Spinal cord (tissue), 10 donors: Measurements from ENCODE around the gene IL12A. TPM values are rescaled to one million over a fixed set of nuclear protein-coding genes. Genes with fewer than 3 reads are reported as not detected.

Source experiments
- DNase-seq, 6 donors: peaks; one replicate each; pipeline versions ENCODE4 v3.0.0 to v3.0.0-alpha.2; 2013 to 2015; ENCODE audit warnings: low spot score in 6 of 6, low read depth in 4 of 6
- H3K27ac ChIP-seq: one replicate; pipeline ENCODE4 v1.5.1; 2013; ENCODE audit warnings: low read depth, low read length, control low read depth
- H3K27me3 ChIP-seq: one replicate; pipeline ENCODE4 v1.6.1; 2013; ENCODE audit warnings: low read length; ENCODE audit not compliant: control insufficient read depth, insufficient read depth
- H3K36me3 ChIP-seq: one replicate; pipeline ENCODE4 v1.6.1; 2013; ENCODE audit warnings: low read length; ENCODE audit not compliant: control insufficient read depth, insufficient read depth
- H3K4me1 ChIP-seq: one replicate; pipeline ENCODE4 v1.6.1; 2013; ENCODE audit warnings: low read length; ENCODE audit not compliant: control insufficient read depth, insufficient read depth
- H3K4me3 ChIP-seq: one replicate; pipeline ENCODE4 v1.5.1; 2013; ENCODE audit warnings: low read depth, low read length, control low read depth
- H3K9me3 ChIP-seq: one replicate; pipeline ENCODE4 v1.6.1; 2013; ENCODE audit warnings: low read length; ENCODE audit not compliant: control insufficient read depth, insufficient read depth
- WGBS: methylation state at CpG from one replicate; pipeline ENCODE4 v1.1.5; 2013; ENCODE audit warnings: missing lambda C conversion rate; ENCODE audit not compliant: insufficient coverage; 5-methylcytosine and 5-hydroxymethylcytosine counted together
- polyA plus RNA-seq, 2 donors: library from polyadenylated mRNA; unstranded; fragments of 120-200 nt; gene quantifications; one replicate each; pipeline ENCODE4 v1.2.1, GENCODE V29; 2013; ENCODE audit not compliant: insufficient read length in 2 of 2
- total RNA-seq, 2 donors: library from RNA; depleted of rRNA in 1 of 2; stranded (reverse); fragments of 120-200 nt in 1 of 2; fragments of >200 nt in 1 of 2; gene quantifications; one replicate each; pipeline versions ENCODE4 v1.2.3 to v1.2.4, GENCODE V29; 2013 to 2014
- donor health status: healthy.

The IL12A gene
- total and polyA plus RNA-seq, 4 donors, result 2.3 to 7.5 (median 2.5) TPM

DNA sequence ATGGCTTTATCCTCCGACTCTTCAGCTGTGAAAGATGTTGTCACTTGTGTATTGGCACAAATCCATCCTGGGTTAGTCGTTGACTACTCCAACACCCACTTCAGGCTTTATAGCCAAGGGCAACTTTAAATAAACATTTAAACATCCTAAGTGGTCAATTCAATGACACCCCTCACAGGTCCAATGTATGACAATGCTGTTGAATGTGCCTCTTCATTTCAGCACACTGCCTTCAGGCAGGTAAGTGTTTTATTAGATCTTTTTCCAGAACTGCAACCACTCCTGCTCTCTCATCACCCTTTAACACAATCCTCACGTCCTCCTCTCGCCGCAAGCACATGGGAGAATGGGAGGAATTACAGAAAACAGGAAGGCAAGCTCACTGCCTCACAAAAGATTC is 30.3 kb downstream of the IL12A start:
- H3K4me1 ChIP-seq, result no peaks in the 10 kb centered on the region
- no peak overlapping the region for H3K27ac ChIP-seq
- H3K27me3 ChIP-seq, result no peaks in the 10 kb centered on the region
- no peaks in the 10 kb centered on the region for H3K9me3 ChIP-seq
- H3K36me3 ChIP-seq, result no peaks in the 10 kb centered on the region
- WGBS, result 78% methylated on average over 4 of the region's 5 CpGs
- no peak overlapping the region for H3K4me3 ChIP-seq
- DNase-seq, result no peak

DNA sequence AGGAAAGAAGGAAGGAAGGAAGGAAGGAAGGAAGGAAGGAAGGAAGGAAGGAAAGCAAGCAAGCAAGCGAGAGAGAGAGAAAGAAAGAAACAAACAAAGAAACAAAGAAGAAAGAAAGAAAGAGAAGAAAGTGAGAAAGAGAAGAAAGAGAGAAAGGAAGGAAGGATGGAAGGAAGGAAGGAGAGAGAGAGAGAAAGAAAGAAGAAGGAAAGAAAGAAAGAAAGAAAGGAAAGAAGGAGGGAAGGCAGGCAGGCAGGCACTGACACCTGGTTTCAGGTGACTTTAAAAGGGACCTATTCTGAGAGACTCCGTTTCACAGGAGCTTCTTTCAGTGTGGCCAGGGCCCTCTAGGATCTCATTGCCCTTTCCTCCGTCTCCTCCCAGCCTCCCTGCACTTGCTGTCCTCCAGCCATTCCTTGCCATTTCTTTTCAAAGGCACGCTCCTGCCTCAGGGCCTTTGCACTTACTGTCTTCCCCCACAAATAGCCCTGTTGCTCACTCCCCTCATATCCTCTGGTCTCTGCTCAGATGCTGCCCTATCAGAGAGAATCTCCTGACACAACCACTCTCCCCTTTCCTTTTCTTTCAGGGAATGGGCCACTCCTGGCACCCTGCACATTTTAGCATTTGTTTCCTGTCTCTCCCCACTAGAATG is 31.5 kb downstream of the IL12A start:
- no peaks in the 10 kb centered on the region for H3K36me3 ChIP-seq
- H3K27me3 ChIP-seq, result no peaks in the 10 kb centered on the region
- no peaks in the 10 kb centered on the region for H3K9me3 ChIP-seq
- WGBS, result 95% methylated on average over 4 of the region's 4 CpGs
- no peak overlapping the region for H3K4me3 ChIP-seq
- no peak overlapping the region for H3K27ac ChIP-seq
- no peak for DNase-seq
- no peaks in the 10 kb centered on the region for H3K4me1 ChIP-seq

GRCh38 chr3:160022068-160022467 is 33.4 kb downstream of the IL12A start:
- H3K27ac ChIP-seq, result no peak overlapping the region
- 79% methylated on average over 6 of the region's 9 CpGs for WGBS
- H3K9me3 ChIP-seq, result no peaks in the 10 kb centered on the region
- no peaks in the 10 kb centered on the region for H3K36me3 ChIP-seq
- H3K27me3 ChIP-seq, result no peaks in the 10 kb centered on the region
- H3K4me3 ChIP-seq, result no peak overlapping the region
- no peak for DNase-seq
- no peaks in the 10 kb centered on the region for H3K4me1 ChIP-seq

DNA sequence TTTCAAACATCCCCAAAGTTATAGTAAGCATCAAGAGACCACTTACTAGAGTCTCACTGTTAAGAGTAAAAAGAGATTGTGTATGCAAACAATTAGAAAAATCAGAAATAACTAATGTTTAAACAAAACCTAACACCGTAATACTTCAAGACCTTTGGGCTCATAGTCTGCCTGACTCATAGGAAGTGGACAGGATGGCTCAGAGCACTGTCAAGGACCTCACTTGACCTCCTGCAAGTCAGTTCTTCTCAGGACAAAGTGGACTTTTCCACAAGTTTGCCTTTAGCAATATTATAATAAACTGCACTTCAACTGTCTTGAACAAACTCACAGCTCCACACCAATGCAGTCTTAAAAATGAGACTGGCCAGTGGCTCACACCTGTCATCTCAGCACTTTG is 34.8 kb downstream of the IL12A start:
- no peaks in the 10 kb centered on the region for H3K9me3 ChIP-seq
- no peak overlapping the region for H3K27ac ChIP-seq
- no peak for DNase-seq
- no peaks in the 10 kb centered on the region for H3K27me3 ChIP-seq
- no peak overlapping the region for H3K4me3 ChIP-seq
- no peaks in the 10 kb centered on the region for H3K36me3 ChIP-seq
- H3K4me1 ChIP-seq, result no peaks in the 10 kb centered on the region
- WGBS, result 100% methylated on average over 1 of the region's 1 CpG

DNA sequence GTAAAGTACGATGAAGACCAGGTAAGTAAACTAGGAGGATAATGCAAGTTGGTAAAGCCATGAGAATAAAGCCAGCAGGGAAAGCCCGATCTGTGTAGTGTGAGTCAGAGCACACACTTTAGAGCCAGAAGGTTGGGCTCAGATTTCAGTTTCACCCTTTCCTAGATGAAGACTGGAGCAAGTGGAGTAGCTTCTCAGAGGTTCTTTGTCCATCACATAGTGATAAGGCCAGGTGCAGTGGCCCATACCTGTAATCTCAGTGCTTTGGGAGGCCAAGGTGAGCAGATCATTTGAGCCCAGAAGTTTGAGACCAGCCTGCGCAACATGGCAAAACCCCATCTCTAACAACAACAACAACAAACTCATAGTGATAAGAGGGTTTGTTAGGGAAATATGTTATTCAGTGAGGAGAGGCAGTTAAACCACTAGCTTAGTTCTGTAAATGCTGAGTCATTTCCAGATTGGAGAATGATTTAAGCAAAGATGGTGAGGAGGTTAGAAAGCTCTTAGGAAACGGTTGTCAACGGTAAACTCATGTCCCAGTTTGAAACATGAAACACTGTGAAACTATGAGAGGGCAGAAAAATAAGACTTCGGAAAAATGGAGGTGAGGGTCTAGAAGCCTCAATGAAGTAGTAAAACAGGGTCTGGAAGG is 39.0 kb downstream of the IL12A start:
- 83% methylated on average over 5 of the region's 6 CpGs for WGBS
- Histone ChIP-seq H3K27me3 (no peaks in the 10 kb centered on the region), H3K9me3 (no peaks in the 10 kb centered on the region), H3K4me1 (no peaks in the 10 kb centered on the region), H3K36me3 (no peaks in the 10 kb centered on the region), H3K27ac (no peak overlapping the region), H3K4me3 (no peak overlapping the region)
- DNase-seq, result no peak

- no CpG with 5 or more reads among the region's 1 CpG for WGBS
- no peaks in the 10 kb centered on the region for H3K9me3 ChIP-seq
Observed at GRCh38 chr3:160035757-160036156, 47.1 kb downstream of the IL12A start.

GRCh38 chr3:160038862-160039562 is 50.4 kb downstream of the IL12A start:
- H3K27ac ChIP-seq, result no peak overlapping the region
- H3K4me1 ChIP-seq, result peaks cover 7% of the 10 kb centered on the region
- WGBS, result 2% methylated on average over 36 of the region's 36 CpGs
- H3K9me3 ChIP-seq, result no peaks in the 10 kb centered on the region
- no peaks in the 10 kb centered on the region for H3K36me3 ChIP-seq
- peak in 2 of 6 donors; percentile 57 to 66 for DNase-seq
- peak overlapping the region; percentile 37 for H3K4me3 ChIP-seq
- peaks cover 9% of the 10 kb centered on the region for H3K27me3 ChIP-seq

More at GRCh38 chr3:160035757-160036156, 47.1 kb downstream of the IL12A start:
- Histone ChIP-seq H3K27ac (no peak overlapping the region), H3K4me3 (no peak overlapping the region), H3K27me3 (peaks cover 9% of the 10 kb centered on the region), H3K36me3 (no peaks in the 10 kb centered on the region), H3K4me1 (peaks cover 7% of the 10 kb centered on the region)
- DNase-seq, result no peak

DNA sequence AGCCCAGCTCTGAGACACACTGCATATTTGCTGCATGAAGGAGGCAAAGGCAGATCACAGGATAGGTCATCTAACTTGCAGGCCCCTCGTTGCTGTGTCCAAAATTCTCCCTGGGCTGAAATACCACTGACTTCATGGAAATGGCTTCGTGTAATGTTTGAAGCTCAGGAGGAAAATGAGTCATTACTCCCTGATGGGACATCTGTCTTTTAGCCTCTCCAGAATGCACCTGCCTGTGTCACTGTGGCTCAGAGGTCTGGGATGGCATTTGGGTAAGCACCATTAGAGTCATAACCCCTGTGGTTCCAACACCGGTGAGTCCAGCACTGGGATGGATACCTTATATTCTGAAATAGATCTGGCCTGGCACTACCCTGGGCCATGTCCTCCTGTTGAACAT is 51.5 kb downstream of the IL12A start:
- no peak for DNase-seq
- 55% methylated on average over 2 of the region's 3 CpGs for WGBS
- Histone ChIP-seq H3K4me1 (peaks cover 7% of the 10 kb centered on the region), H3K27ac (no peak overlapping the region), H3K4me3 (no peak overlapping the region), H3K27me3 (peaks cover 9% of the 10 kb centered on the region), H3K36me3 (no peaks in the 10 kb centered on the region), H3K9me3 (no peaks in the 10 kb centered on the region)

- Histone ChIP-seq H3K4me3 (no peak overlapping the region), H3K27ac (no peak overlapping the region), H3K27me3 (peaks cover 9% of the 10 kb centered on the region), H3K9me3 (no peaks in the 10 kb centered on the region), H3K4me1 (peaks cover 7% of the 10 kb centered on the region), H3K36me3 (no peaks in the 10 kb centered on the region)
- no peak for DNase-seq
- 100% methylated on average over 1 of the region's 1 CpG for WGBS
Observed at GRCh38 chr3:160041465-160041864, 52.8 kb downstream of the IL12A start.
